ENCODE data around the gene NPHP4.

- no peak for TF ChIP-seq YY1 (IDR thresholded peaks at IDR 0.05; ENCODE audit: insufficient read depth, insufficient read length)
- no peak for TF ChIP-seq ZNF274 (IDR thresholded peaks at IDR 0.05; ENCODE audit: low read depth, low read length)
- TF ChIP-seq SUZ12 (IDR thresholded peaks at IDR 0.05; ENCODE audit: extremely low read depth, insufficient read depth, insufficient read length) = no peak
Observed at GRCh38 chr1:6025269-6026094, 33.3 kb upstream of the NPHP4 start.
